GM21515 (cell line): ENCODE data around the gene HPD.

Experiments used
- ATAC-seq: cut with Tn5 transposase; IDR thresholded peaks from one replicate; pipeline ENCODE4 v1.9.1; 2021; ENCODE audit not compliant: unreplicated experiment

HPD gene

DNA sequence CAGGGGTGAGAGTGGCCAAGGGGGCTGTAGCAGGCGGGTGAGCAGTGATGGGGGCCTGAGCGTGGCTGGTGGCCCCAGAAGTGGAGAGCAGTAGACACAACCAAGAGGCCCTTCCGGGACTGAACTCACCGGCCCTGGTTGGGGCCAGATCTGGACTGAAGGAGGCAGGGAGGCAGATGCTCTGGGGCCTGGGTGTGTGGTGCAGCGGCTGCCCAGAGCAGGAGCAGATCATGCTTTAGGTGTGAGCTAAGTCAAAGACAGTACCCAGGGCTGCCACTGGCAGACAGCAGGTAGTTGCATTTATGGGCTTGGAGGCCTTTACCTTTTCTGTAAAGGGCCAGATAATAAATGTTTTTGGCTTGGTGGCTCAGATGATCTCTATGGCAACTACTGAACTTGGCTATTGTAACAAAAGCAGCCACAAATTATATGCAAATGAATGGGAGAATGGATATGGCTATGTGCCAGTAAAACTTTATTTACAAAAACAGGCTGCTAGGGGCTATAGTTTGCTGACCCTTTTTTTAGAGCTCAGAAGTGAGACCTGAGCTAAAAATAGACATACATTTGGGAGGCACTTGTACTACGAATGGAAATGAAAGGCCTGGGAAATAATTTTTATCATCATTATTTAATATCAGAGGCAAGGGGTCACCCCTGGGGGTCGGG is 29.3 kb downstream of the HPD start:
- no peak for ATAC-seq

DNA sequence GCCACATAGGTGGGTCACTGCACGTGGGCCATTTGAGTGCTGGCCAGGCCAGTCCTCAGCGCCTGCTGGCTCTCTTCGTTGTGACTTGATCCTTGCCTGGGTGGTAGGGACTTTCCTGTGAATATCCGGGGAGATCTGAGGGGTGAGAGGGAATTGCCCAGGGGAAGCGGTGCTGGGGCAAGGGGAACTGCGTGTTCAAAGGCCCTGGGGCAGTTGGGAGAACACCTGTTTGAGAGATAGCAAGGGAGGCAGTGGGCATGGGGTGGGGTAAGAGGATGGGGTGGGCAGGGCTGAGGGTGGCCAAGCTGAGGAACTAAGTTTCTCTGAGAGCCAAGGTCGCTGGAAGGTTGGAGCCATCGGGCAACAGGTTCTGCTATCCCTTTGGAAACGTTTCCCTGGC is 29.8 kb downstream of the HPD start:
- no peak for ATAC-seq

DNA sequence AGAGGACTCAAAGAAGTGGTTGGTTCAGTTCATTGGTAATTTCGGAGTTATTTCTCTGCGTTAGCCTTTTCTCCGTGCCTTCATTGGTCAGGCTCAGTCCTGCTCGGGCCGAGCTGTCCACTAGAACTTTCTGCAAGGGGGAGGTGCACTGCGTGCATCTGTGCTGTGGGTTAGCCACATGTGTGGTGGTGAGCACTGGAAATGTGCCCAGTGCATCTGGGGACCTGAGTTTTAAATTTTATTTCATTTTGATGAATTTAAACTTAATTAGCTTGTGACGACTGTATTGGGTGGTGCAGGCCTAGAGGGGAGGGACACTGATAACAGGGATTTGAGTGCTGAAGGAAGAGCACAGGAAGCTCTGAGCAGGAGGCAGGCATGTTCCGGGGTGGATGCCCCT is 30.4 kb downstream of the HPD start:
- ATAC-seq = no peak

DNA sequence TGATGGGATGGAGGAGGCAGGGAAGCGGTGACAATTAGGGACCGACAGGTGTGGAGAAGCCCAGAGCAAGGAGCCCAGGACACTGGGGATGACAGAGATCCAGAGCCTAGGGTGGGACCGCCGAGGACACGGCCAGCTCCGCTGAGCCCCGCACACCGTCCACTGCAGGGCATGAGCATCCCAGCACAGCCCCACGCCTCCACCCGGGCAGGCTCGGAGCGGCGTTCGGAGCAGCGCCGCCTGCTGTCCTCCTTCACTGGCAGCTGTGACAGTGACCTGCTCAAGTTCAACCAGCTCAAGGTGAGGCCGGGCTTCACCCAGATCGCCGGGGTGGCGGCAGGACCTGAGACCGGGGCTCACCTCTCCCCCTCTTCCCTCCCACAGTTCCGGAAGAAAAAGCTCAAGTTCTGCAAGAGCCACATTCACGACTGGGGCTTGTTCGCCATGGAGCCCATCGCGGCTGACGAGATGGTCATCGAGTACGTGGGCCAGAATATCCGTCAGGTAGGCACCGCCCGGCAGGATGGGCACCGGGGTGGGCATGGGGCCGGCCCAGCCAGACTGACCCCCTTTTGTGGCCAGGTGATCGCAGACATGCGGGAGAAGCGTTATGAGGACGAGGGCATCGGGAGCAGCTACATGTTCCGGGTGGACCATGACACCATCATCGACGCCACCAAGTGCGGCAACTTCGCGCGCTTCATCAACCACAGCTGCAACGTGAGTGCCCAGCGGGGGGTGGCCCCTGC is 31.1 kb downstream of the HPD start:
- no peak for ATAC-seq

DNA sequence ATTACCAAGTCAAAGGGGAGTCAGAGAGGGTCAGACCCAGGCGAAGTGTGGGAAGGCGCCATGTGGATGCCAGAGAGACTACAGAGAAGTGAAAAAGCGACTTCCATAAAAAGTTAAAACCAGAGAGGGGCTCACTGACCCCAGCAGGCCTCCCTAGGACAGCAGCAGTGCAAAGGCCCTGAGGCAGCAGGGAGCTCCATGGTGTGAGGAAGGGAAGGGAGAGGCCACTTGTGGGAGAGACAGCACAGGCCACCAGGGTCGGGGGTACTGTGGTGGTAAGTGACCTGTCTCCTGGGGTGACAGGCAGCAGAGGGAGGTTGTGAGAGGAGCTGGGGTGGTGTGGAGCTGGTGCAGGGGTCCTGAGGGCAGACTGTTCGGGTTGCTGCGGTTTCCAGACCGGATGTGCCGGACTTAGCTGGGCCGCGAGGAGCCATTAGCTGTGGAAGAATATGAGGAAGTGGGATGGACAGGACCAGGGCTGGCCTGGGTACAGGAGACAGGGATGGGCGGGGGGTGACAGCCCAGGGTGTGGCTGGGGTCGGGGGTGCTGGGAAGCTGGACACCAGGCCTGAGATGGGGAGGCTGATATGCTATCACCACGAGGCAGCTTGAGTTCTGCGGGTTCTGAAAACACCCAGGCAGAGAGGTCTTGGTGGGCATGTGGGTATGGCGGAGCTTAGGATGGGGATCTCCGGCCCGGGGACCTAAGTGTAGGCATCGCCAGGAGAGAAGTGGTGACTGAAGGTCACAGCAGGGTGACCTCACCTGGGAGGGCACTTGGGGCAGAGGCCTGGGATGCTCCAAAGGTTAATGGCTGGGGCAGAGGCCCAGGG is 32.1 kb downstream of the HPD start:
- no peak for ATAC-seq

DNA sequence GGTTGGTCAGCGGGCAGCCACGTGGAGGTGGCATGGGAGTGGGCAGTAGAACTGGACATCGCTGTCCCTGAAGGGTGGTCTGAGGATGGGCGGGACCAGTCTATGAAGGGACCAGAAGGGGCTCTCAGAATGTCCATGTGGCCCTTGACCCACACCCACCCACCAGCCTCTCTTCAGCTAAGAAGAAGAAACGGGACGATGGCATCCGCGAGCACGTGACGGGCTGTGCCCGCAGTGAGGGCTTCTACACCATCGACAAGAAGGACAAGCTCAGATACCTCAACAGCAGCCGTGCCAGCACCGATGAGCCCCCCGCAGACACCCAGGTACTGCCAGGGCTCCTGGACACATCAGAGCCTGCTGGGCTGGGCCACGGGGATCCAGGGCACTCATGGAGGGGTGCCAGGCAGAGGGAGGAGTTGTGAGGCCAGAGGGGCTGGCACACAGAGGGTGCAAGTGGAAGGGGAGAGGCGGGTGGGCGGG is 33.6 kb downstream of the HPD start:
- ATAC-seq = no peak

DNA sequence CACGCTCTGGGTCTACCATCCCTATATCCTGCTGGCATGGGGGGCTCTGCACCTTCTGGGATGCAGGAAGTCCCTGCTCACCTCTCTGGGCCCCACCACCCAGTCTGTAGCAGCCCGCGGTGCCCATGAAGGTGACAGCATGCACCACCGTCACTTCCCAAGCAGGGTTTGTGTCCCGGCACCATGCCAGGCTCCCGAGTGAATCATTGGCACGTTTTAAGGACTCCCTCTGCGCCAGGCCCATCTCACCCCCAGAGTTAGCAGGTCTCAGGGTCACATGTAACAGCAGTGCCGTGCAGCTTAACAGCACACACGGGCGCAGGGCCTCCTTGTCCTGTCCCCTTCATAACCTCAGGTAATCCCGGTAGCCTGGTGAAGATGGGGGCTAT is 34.9 kb downstream of the HPD start:
- no peak for ATAC-seq

DNA sequence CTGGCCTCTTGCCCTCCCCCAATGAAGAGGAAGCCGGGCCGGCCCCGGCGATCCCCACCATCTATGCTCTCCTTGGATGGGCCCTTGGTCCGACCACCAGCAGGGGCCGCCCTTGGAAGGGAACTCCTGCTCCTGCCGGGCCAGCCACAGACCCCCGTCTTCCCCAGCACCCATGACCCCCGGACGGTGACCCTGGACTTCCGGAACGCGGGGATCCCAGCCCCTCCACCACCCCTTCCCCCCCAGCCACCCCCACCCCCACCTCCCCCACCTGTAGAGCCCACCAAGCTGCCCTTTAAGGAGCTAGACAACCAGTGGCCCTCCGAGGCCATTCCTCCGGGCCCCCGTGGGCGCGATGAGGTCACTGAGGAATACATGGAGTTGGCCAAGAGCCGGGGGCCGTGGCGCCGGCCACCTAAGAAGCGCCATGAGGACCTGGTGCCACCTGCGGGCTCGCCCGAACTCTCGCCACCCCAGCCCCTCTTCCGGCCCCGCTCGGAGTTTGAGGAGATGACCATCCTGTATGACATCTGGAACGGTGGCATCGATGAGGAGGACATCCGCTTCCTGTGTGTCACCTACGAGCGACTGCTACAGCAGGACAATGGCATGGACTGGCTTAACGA is 35.4 kb downstream of the HPD start:
- ATAC-seq = no peak

DNA sequence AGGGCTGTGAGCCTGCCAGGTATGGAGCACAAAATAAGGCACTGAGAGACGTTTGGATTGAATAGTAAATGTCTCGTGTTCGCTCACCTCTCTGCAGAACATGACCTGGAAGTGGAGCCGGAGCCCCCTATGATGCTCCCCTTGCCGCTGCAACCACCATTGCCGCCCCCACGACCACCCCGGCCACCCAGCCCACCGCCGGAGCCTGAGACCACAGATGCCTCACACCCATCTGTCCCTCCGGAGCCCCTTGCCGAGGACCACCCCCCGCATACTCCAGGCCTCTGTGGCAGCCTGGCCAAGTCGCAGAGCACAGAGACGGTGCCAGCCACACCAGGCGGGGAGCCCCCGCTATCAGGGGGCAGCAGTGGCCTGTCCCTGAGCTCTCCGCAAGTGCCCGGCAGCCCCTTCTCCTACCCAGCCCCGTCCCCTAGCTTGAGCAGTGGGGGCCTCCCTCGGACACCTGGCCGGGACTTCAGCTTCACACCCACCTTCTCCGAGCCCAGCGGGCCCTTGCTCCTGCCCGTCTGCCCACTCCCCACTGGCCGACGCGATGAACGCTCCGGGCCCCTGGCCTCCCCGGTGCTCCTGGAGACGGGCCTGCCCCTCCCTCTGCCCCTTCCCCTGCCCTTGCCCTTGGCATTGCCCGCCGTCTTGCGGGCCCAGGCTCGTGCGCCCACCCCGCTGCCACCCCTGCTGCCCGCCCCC is 36.1 kb downstream of the HPD start:
- ATAC-seq = no peak

DNA sequence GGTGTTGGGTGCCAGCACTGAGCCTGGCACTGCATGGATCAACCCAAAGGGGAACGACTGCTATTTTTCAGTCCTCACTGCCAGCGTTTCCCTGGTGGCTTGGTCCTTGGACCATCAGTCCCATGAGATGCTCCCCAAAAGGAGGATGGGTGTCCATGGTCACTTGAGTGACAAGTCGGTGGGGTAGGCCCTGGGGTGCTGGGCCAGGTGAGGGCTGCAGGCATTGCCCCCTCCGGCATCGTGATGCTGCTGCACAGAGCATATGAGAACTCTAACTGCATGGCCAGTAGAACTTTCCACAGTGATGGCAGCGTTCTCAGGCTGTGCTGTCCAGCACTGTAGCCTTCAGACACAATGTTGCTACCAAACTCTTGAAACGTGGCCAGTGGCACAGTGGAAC is 38.6 kb downstream of the HPD start:
- no peak for ATAC-seq

DNA sequence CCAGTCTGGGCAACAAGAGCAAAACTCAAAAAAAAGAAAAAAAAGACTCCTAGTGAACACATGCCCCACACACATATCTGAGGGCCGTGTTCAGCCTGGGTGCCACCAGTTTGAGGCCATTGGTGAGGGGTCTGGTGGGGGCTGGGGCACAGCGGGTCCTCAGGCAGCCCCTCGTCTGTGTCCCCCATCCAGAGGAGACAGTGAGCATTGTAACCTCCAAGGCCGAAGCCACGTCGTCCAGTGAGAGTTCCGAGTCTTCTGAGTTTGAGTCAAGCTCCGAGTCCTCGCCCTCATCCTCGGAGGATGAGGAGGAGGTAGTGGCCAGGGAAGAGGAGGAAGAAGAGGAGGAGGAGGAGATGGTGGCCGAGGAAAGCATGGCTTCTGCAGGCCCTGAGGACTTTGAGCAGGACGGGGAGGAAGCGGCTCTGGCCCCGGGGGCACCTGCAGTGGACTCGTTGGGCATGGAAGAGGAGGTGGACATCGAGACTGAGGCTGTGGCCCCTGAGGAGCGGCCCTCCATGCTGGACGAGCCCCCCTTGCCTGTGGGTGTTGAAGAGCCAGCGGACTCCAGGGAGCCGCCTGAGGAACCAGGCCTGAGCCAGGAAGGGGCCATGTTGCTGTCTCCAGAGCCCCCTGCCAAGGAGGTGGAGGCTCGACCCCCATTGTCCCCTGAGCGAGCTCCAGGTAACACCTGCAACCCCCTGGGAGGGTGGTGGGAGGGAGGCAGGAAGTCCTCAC is 39.3 kb downstream of the HPD start:
- ATAC-seq = no peak

DNA sequence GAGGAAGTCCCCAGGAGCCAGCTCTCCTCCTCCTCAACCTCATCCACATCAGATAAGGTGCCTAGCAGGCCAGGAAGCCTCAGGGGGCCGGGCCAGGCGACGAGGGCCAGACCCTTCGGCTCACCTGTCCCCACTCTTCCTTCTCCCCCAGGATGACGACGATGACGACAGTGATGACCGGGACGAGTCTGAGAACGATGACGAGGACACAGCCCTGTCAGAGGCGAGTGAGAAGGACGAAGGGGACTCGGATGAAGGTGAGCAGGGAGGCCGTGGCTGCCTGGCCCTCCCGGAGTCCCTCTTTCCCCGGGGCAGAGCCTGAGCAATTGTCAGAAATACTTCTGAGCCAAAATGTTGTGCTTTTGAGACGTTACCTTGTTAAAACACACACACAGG is 41.0 kb downstream of the HPD start:
- ATAC-seq = no peak

DNA sequence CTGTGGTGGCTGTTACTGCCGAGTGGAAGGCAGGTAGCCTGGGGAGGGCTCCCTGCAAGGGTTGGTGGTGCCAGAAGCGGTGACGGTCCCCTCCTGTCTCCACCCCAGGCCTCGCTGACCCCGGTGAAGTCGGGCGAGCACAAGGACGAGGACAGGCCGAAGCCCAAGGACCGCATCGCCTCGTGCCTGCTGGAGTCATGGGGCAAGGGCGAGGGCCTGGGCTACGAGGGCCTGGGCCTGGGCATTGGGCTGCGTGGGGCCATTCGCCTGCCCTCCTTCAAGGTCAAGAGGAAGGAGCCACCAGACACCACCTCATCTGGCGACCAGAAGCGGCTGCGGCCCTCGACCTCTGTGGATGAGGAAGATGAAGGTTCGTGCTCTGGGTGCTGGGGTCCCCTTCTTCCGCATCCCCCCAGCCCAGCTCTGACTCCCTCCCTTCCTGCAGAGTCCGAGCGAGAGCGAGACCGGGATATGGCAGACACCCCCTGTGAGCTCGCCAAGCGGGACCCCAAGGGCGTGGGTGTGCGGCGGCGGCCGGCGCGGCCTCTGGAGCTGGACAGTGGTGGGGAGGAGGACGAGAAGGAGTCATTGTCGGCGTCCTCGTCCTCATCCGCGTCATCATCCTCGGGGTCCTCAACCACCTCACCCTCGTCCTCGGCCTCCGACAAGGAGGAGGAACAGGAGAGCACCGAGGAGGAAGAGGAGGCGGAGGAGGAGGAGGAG is 41.6 kb downstream of the HPD start:
- ATAC-seq = no peak

DNA sequence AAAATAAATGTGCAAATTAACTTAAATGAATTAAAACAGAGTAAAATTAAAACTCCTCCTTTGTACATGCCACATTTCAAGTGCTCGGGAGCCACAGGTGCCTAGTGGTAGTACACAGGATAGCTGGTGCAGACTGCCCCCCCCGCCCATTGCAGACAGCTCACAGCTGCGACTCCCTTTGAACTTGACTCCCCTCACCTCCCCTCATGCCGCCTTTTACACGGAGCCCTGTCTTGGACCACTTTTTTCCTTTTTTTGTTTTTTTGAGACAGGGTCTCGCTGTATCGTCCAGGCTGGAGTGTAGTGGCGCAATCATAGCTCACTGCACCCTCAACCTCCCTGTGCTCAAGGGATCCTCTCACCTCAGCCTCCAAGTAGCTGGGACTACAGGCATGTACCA is 43.4 kb downstream of the HPD start:
- no peak for ATAC-seq

DNA sequence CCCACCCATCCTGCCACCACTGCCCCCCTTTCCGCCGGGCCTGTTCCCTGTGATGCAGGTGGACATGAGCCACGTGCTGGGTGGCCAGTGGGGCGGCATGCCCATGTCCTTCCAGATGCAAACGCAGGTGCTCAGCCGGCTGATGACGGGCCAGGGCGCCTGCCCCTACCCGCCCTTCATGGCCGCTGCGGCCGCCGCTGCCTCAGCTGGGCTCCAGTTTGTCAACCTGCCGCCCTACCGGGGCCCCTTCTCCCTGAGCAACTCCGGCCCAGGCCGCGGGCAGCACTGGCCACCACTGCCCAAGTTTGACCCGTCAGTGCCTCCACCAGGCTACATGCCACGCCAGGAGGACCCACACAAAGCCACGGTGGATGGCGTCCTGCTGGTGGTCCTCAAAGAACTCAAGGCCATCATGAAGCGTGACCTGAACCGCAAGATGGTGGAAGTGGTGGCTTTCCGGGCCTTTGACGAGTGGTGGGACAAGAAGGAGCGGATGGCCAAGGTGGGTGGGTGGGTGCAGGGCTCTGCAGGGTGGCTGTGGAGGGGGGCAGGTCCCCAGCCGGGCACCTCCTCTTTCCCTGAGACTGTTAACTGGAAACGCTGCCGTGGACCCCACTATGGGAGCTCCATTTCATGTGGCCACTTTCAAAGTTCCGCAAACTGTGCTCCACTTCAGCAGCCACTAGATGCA is 44.1 kb downstream of the HPD start:
- ATAC-seq = no peak

DNA sequence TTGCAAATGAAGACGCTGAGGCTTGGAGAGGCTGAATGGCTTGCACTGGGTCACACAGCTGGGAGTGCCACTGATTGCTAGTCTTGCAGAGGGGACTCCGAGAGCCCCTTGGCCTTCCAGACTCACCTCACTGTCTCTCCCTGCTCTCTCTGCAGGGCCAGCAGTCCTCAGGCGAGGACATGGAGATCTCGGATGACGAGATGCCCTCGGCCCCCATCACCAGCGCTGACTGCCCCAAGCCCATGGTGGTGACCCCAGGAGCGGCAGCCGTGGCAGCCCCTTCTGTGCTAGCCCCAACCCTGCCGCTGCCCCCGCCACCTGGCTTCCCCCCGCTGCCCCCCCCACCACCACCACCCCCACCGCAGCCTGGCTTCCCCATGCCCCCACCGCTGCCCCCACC is 44.7 kb downstream of the HPD start:
- no peak for ATAC-seq

DNA sequence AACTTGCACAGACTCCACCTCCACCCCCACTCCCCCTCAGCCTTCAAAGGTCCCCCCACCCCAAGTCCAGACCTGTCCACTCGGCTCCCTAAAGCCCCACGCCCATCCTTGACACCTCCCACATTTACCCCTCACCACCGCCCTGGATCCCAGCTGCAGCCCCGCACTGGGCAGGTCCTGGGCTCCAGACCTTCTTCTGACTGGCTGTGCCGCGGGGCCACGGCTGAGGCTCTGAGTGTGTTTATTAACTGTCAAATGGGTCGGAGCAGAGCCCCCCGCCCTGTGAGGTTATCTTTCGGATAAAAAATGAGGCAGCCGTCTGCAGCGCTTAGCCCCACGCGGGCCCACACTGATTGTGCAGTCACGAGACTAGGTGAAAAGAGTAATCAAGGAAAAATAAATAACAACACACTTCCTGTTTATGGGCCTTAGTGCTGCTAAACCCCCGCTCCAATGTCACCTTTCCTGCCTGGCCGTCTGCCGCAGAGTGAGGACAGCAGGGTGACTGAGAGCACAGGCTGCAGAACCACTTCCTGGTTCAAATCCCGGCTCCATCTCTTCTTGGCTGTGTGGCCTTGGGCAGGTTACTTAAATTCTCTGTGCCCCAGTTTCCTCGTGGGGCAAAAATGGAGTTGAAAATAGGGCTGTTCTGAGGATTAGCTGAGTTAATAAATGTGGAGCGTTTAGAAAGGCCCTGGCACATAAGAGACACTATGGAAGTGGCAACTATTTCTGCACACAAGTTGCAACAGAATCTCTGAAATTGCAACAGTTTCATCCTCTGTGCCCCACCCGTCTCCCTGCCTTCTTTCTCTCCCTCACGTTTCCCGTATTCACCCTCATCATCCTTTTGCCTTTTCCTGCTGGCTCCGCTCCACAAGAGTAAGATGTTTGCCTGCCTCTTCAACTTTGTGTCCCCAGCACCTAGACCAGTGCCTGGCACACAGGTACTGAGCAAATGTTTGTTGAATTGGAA is 45.5 kb downstream of the HPD start:
- no peak for ATAC-seq
